Measurements from ENCODE around the gene HEMK1. TPM values are rescaled to one million over a fixed set of nuclear protein-coding genes. Genes with fewer than 3 reads are reported as not detected.

Gene HEMK1, protein sequence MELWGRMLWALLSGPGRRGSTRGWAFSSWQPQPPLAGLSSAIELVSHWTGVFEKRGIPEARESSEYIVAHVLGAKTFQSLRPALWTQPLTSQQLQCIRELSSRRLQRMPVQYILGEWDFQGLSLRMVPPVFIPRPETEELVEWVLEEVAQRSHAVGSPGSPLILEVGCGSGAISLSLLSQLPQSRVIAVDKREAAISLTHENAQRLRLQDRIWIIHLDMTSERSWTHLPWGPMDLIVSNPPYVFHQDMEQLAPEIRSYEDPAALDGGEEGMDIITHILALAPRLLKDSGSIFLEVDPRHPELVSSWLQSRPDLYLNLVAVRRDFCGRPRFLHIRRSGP
- total RNA-seq = 13.1 TPM

DNA sequence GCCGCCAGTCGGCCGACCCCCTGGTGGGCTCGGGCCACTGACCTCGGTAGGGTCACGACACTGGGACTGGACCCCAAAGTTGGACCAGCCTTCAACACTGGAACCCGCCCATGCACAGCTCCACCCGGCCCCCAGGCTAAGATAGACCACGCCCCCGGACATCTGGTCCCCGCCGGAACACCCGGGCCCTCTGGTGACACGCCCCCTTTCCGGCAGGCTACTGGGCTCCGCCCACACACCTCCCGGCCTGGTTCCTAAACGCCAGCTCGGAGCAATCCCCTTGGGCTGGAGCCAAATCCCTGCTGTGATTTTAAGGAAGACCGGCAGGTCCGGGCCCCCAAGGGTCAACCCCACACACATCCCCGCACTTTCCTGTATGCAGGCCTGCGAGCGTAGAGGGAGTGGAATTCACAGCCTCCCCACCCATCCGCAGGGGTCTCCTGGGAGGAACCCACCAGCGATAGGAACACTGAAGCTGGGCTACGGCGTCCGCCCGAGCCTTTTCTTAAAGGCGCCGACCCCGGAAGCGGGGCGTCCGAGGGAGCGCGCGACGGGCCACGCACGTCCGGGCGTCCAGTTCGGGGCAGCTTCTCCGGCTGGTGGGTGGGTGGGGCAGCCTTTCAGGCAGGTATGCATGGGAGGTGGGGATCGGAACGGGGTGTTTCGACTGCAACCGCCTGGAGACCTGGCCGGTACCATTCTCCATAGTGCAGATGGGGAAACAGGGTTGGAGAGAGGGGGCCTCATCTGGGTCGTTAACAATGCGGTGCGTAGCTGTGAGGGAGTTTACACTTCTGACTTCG, at the start of gene HEMK1:
TSS of gene HEMK1 (plus strand) at position 576 of the 803 bp plus-strand sequence. CDS start 1,583 bp downstream, outside the sequence.
- Histone ChIP-seq H3K27me3 (no peaks in the 10 kb centered on the region), H3K27ac (peak within 1 kb of the TSS; percentile 75 to 85), H3K4me1 (peaks cover 0 to 19% of the 10 kb centered on the region in 2 donors), H3K9me3 (no peaks in the 10 kb centered on the region), H3K36me3 (no peaks in the 10 kb centered on the region), H3K4me3 (peak within 1 kb of the TSS; percentile 74 to 89)
- TF ChIP-seq, protein P1, sequence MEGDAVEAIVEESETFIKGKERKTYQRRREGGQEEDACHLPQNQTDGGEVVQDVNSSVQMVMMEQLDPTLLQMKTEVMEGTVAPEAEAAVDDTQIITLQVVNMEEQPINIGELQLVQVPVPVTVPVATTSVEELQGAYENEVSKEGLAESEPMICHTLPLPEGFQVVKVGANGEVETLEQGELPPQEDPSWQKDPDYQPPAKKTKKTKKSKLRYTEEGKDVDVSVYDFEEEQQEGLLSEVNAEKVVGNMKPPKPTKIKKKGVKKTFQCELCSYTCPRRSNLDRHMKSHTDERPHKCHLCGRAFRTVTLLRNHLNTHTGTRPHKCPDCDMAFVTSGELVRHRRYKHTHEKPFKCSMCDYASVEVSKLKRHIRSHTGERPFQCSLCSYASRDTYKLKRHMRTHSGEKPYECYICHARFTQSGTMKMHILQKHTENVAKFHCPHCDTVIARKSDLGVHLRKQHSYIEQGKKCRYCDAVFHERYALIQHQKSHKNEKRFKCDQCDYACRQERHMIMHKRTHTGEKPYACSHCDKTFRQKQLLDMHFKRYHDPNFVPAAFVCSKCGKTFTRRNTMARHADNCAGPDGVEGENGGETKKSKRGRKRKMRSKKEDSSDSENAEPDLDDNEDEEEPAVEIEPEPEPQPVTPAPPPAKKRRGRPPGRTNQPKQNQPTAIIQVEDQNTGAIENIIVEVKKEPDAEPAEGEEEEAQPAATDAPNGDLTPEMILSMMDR (IDR thresholded peaks at IDR 0.05) = no peak
- intact Hi-C loops (cut with DNase I) = loop anchor here (1.0 to 2.0 kb wide), 3 partner anchors 32 to 930 kb away; partner anchors contain the start of gene MANF
- peak; percentile 90 to 99 for DNase-seq (ENCODE audit: low spot score in 2 of 2)

DNA sequence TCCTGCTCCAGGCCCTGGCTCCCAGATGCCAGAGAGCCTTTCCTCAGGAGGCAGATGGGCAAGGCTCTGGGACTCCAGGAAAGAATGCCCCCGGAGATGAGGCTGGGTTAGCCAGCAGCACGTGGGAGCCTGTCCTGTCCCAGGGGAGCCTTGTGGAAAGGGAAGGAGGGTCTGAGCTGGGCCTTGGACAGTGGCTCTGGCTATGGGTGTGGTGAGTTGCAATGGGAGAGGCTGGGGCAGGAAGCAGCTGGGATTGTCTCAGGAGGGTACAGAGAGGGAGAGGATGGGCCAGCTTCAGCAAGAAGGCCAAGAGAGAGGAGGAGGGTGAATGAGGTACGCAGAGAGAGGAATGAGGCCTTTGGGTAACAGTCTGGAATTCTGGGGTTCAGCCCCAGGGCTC, 48.5 kb upstream of the HEMK1 start:
- H3K4me3 ChIP-seq = no peak overlapping the region
- DNase-seq (ENCODE audit: low spot score in 2 of 2) = no peak
- TF ChIP-seq, protein P1 (IDR thresholded peaks at IDR 0.05) = no peak
- H3K36me3 ChIP-seq = no peaks in the 10 kb centered on the region
- H3K4me1 ChIP-seq = peaks cover 0 to 6% of the 10 kb centered on the region in 2 donors
- intact Hi-C loops (cut with DNase I) = no loop called here
- H3K9me3 ChIP-seq = no peaks in the 10 kb centered on the region
- H3K27me3 ChIP-seq = no peaks in the 10 kb centered on the region
- no peak overlapping the region for H3K27ac ChIP-seq

DNA sequence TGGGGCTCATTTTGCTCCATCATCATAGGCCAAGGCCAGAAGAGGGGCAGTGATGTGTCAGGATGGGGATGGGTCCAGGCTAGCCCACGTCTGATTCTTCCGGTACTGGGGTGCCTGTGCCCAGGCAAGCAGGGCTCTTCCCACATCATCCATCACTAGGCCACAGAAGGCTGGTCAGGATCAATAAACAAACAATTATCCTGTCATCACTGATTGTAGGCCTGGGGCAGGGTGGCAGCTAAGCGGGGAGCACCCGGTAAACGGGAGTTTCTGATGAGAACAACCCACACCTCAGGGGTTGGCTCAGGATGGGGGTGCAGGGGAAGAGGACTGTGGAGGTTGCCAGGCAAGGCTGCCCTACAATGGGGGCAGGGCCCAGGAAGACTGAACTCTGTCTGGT, 47.8 kb upstream of the HEMK1 start:
- no peak overlapping the region for H3K27ac ChIP-seq
- no peak for DNase-seq (ENCODE audit: low spot score in 2 of 2)
- H3K36me3 ChIP-seq = no peaks in the 10 kb centered on the region
- TF ChIP-seq, protein P1 (IDR thresholded peaks at IDR 0.05) = no peak
- no peaks in the 10 kb centered on the region for H3K4me1 ChIP-seq
- H3K27me3 ChIP-seq = no peaks in the 10 kb centered on the region
- no peak overlapping the region for H3K4me3 ChIP-seq
- H3K9me3 ChIP-seq = no peaks in the 10 kb centered on the region
- intact Hi-C loops (cut with DNase I) = no loop called here

DNA sequence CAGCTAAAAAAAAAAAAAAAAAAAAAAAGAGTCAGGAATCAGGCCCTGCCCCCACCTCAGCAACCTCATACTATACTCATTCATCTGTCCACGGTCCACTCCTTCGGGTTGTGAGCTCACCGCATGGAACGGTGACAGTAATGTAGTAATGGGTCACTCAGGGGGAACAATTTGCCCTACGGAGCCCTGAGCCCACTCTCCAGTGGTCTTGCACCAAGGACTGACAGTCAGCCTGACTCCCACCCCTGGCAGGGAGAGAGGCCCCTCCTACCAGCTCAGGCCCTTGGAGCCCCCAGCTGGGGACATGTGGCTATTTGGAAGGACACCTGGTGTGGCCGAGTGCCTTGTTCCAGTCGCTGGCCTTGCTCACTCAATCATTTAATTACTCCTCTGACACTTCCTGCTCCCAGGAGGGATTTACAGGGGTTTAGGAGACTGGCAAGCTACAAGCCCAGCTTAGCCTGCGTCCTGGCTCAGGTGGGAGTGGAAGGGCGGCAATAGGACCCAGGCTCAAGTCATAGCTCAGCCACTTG, 46.0 kb upstream of the HEMK1 start:
- no peak overlapping the region for H3K4me3 ChIP-seq
- intact Hi-C loops (cut with DNase I) = no loop called here
- no peaks in the 10 kb centered on the region for H3K27me3 ChIP-seq
- DNase-seq (ENCODE audit: low spot score in 2 of 2) = no peak
- no peaks in the 10 kb centered on the region for H3K4me1 ChIP-seq
- H3K27ac ChIP-seq = no peak overlapping the region
- no peaks in the 10 kb centered on the region for H3K36me3 ChIP-seq
- no peaks in the 10 kb centered on the region for H3K9me3 ChIP-seq
- TF ChIP-seq, protein P1 (IDR thresholded peaks at IDR 0.05) = no peak

DNA sequence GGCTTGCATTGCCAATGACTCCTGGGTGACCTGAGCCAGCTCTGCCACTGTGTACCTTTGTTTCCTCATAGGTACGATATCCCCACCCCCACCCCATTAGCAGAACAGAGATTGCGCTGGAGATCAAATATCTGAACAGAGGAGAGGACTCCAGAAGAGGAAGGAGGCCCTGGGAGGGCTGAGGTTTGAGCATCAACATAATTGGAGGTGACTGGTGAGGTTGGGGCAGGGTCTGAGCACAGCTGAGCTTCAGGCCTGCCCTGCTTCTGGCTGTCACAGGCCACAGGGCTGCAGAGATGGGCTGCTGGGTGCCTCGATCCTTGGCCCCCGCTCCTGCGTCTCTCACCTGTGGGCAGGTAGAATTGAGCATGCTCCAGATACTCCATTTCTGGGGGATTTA, 44.6 kb upstream of the HEMK1 start:
- Histone ChIP-seq H3K9me3 (no peaks in the 10 kb centered on the region), H3K36me3 (no peaks in the 10 kb centered on the region), H3K4me3 (no peak overlapping the region), H3K27me3 (no peaks in the 10 kb centered on the region), H3K4me1 (no peaks in the 10 kb centered on the region), H3K27ac (no peak overlapping the region)
- no peak for DNase-seq (ENCODE audit: low spot score in 2 of 2)
- intact Hi-C loops (cut with DNase I) = no loop called here
- TF ChIP-seq, protein P1 (IDR thresholded peaks at IDR 0.05) = no peak

Data from ascending aorta (tissue), 2 donors.